K562 (cell line): ENCODE results near the gene CCDC9. TPM values are rescaled to one million over a fixed set of nuclear protein-coding genes. Genes with fewer than 3 reads are reported as not detected.

Experiments
- AFF1 ChIP-seq, 2 experiments: fragments of 450-650 bp; IDR thresholded peaks; 2 replicates each; pipeline ENCODE4 v1.6.1; 2018; ENCODE audit warnings: mild to moderate bottlenecking in 2 of 2, low read depth in 1 of 2; ENCODE audit not compliant: partially characterized antibody in 2 of 2
- CBX8 ChIP-seq: fragments of 200-600 bp; sonication (generic); IDR thresholded peaks from 2 replicates; pipeline ENCODE4 v1.6.1; 2012; ENCODE audit warnings: borderline replicate concordance, mixed run types, low read depth, mild to moderate bottlenecking, moderate library complexity, mixed read lengths, low read length, control low read depth, inconsistent platforms; ENCODE audit not compliant: poor library complexity, severe bottlenecking; ENCODE audit errors: extremely low read depth
- CCNT2 ChIP-seq: IDR thresholded peaks from 2 replicates; pipeline ENCODE4 v1.6.1; 2011; ENCODE audit warnings: borderline replicate concordance, low read depth, mild to moderate bottlenecking, moderate library complexity, mixed read lengths, low read length; ENCODE audit not compliant: insufficient read length; ENCODE audit errors: extremely low read depth
- CREB3L1 ChIP-seq: fragments of 450-650 bp; IDR thresholded peaks from 2 replicates; pipeline ENCODE4 v1.6.1; 2014; ENCODE audit warnings: low read depth, mild to moderate bottlenecking, moderate library complexity, borderline replicate concordance
- CTBP1 ChIP-seq: fragments of 450-650 bp; IDR thresholded peaks from 2 replicates; pipeline ENCODE4 v1.6.1; 2016; ENCODE audit warnings: borderline replicate concordance
- FOXA3 ChIP-seq, 2 experiments: fragments of 450-650 bp in 1 of 2; sonication (generic) in 1 of 2; formaldehyde crosslinking; IDR thresholded peaks in 1 of 2; conservative IDR thresholded peaks in 1 of 2; 2 replicates each; pipeline versions ENCODE4 v1.4.0 to v1.8.0; 2020 to 2022; ENCODE audit warnings: mild to moderate bottlenecking in 2 of 2, missing genetic modification reagents in 1 of 2
- HMBOX1 ChIP-seq: sonication (generic); IDR thresholded peaks from 2 replicates; pipeline ENCODE4 v1.6.1; 2016
- KLF13 ChIP-seq: fragments of 450-650 bp; IDR thresholded peaks from 2 replicates; pipeline ENCODE4 v1.6.1; 2016; ENCODE audit warnings: missing genetic modification characterization, low read depth, mild to moderate bottlenecking, missing compliant biosample characterization, moderate library complexity, borderline replicate concordance
- L3MBTL2 ChIP-seq: fragments of 450-650 bp; IDR thresholded peaks from 2 replicates; pipeline ENCODE4 v1.6.1; 2016; ENCODE audit warnings: mild to moderate bottlenecking, moderate library complexity
- NCOA1 ChIP-seq: fragments of 450-650 bp; IDR thresholded peaks from 2 replicates; pipeline ENCODE4 v1.6.1; 2016; ENCODE audit warnings: low read depth
- NCOA4 ChIP-seq: fragments of 450-650 bp; IDR thresholded peaks from 2 replicates; pipeline ENCODE4 v1.6.1; 2018; ENCODE audit warnings: mild to moderate bottlenecking; ENCODE audit not compliant: partially characterized antibody
- PHB ChIP-seq: fragments of 250-450 bp; sonication (Bioruptor Pico); IDR thresholded peaks from 2 replicates; pipeline ENCODE4 v1.5.0; 2021
- RAD51 ChIP-seq: fragments of 450-650 bp; IDR thresholded peaks from 2 replicates; pipeline ENCODE4 v1.7.1; 2016; ENCODE audit warnings: low read depth, mild to moderate bottlenecking, borderline replicate concordance
- RUNX1 ChIP-seq: sonication (generic); IDR thresholded peaks from 2 replicates; pipeline ENCODE4 v1.6.1; 2016; ENCODE audit warnings: antibody characterized with exemption, low read depth
- TFAM ChIP-seq: fragments of 250-450 bp; sonication (Bioruptor Pico); conservative IDR thresholded peaks from 2 replicates; pipeline ENCODE4 v1.5.0; 2021; ENCODE audit warnings: mild to moderate bottlenecking, moderate library complexity
- XRCC4 ChIP-seq: IDR thresholded peaks from one replicate; pipeline ENCODE4 v1.6.1; 2011; ENCODE audit not compliant: insufficient read depth, insufficient read length; ENCODE audit errors: extremely low read depth
- ZFP36 ChIP-seq: fragments of 150-350 bp; IDR thresholded peaks from 2 replicates; pipeline ENCODE4 v1.6.1; 2018; ENCODE audit warnings: low read length, low read depth; ENCODE audit not compliant: partially characterized antibody
- ZNF140 ChIP-seq: fragments of 250-450 bp; sonication (Bioruptor Pico); IDR thresholded peaks from 2 replicates; pipeline ENCODE4 v1.8.0; 2021; ENCODE audit warnings: moderate library complexity, mild to moderate bottlenecking, inconsistent platforms
- ZNF239 ChIP-seq: fragments of 250-450 bp; sonication (Bioruptor Pico); IDR thresholded peaks from 2 replicates; pipeline ENCODE4 v1.4.0; 2020; ENCODE audit warnings: mild to moderate bottlenecking
- ZNF57 ChIP-seq: fragments of 450-650 bp; formaldehyde crosslinking; IDR thresholded peaks from 2 replicates; pipeline ENCODE4 v1.4.0; 2020; ENCODE audit warnings: mild to moderate bottlenecking, moderate library complexity
- ZNF785 ChIP-seq: fragments of 250-450 bp; sonication (Bioruptor Pico); IDR thresholded peaks from 2 replicates; pipeline ENCODE4 v1.4.0; 2020; ENCODE audit warnings: mild to moderate bottlenecking
- polyA plus RNA-seq, 8 experiments: library from polyadenylated mRNA; depleted of rRNA in 4 of 8; stranded (reverse) in 5 of 8; unstranded in 3 of 8; fragments of >200 nt; fragmentation: Nextera tagmentation in 2 of 8; fragmentation: Illumina TruSeq in 1 of 8; extraction: Ambion mirVana in 2 of 8; extraction: Trizol in 1 of 8; gene quantifications; 2 replicates each; pipeline versions ENCODE4 v1.2.1 to v1.2.3, GENCODE V29; 2011 to 2014; ENCODE audit warnings: inconsistent platforms in 1 of 8, missing spikeins in 1 of 8
- total RNA-seq, 7 experiments: library from RNA; depleted of rRNA in 6 of 7; stranded (reverse); fragments of >200 nt in 6 of 7; fragmentation: Illumina TruSeq in 2 of 7; extraction: Trizol in 2 of 7; gene quantifications; 2 replicates each; pipeline versions ENCODE4 v1.2.1 to v1.2.3, GENCODE V29; 2011 to 2021; ENCODE audit warnings: low replicate concordance in 1 of 7

The CCDC9 gene
- total and polyA plus RNA-seq, 9 of the 15 experiments (the other 6 are each of a cell fraction or from before 2014, with no cell fraction given), result 0.23 to 38.6 (median 8.4) TPM

- TF ChIP-seq CREB3L1 (peak; percentile 92; the same call in 1 of the 2 replicates), ZNF140 (CRISPR knock-in tag) (no peak), ZNF785 (no peak), ZFP36 (no peak), HMBOX1 (peak; percentile 77), RAD51 (no peak), KLF13 (no peak), AFF1 (IDR thresholded peaks at IDR 0.05; ENCODE audit: low read depth in 1 of 2, partially characterized antibody in 2 of 2) (peak in 1 of 2 experiments; percentile 18), RUNX1 (no peak), CCNT2 (no peak), NCOA1 (peak; percentile 35; the same call in 1 of the 2 replicates), CBX8 (no peak), TFAM (CRISPR knock-in tag) (no peak), XRCC4 (no peak), FOXA3 (CRISPR knock-in tag; conservative IDR thresholded peaks at IDR 0.05 in 1 of 2, IDR thresholded peaks at IDR 0.05 in 1 of 2) (0 out of 4 replicates have a peak, but pooled peaks of 1 of the 2 experiments have one; percentile 44), CTBP1 (no peak), NCOA4 (no peak), PHB (CRISPR knock-in tag) (no peak), ZNF57 (no peak), L3MBTL2 (no peak), ZNF239 (CRISPR knock-in tag) (no peak)
Observed at GRCh38 chr19:47272448-47273312, 16.4 kb downstream of the CCDC9 start (continued).
